Measurements from ENCODE around the gene RGS19. TPM values are rescaled to one million over a fixed set of nuclear protein-coding genes. Genes with fewer than 3 reads are reported as not detected.

Gene RGS19
- total and polyA plus RNA-seq, 8 donors, result 3.2 to 11.9 (median 5.7) TPM

GRCh38 chr20:64080013-64080812, 895 bp upstream of the RGS19 start, which contains the start of gene OPRL1:
OPRL1 (plus strand) TSS chr20:64080082; CDS start chr20:64092721, 12,639 bp downstream.
- no peaks in the 10 kb centered on the region for H3K36me3 ChIP-seq
- TF ChIP-seq, protein P1, sequence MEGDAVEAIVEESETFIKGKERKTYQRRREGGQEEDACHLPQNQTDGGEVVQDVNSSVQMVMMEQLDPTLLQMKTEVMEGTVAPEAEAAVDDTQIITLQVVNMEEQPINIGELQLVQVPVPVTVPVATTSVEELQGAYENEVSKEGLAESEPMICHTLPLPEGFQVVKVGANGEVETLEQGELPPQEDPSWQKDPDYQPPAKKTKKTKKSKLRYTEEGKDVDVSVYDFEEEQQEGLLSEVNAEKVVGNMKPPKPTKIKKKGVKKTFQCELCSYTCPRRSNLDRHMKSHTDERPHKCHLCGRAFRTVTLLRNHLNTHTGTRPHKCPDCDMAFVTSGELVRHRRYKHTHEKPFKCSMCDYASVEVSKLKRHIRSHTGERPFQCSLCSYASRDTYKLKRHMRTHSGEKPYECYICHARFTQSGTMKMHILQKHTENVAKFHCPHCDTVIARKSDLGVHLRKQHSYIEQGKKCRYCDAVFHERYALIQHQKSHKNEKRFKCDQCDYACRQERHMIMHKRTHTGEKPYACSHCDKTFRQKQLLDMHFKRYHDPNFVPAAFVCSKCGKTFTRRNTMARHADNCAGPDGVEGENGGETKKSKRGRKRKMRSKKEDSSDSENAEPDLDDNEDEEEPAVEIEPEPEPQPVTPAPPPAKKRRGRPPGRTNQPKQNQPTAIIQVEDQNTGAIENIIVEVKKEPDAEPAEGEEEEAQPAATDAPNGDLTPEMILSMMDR (IDR thresholded peaks at IDR 0.05), result no peak
- FAIRE-seq, result no peak
- ATAC-seq, result peak in 3 of 4 donors; percentile 2 to 3 (median 2)
- peaks cover 5 to 15% (median 6%) of the 10 kb centered on the region in 3 donors for H3K4me1 ChIP-seq
- no peaks in the 10 kb centered on the region for H3K9me3 ChIP-seq
- DNase-seq, result no peak
- intact Hi-C loops (cut with DNase I), result no loop called here
- H3K4me3 ChIP-seq, result peak within 1 kb of the TSS; percentile 33 to 83 (median 75)
- 8 to 12% methylated on average over 61 to 62 of the region's 62 CpGs for WGBS, 2 donors
- no peaks in the 10 kb centered on the region for H3K27me3 ChIP-seq
- H3K27ac ChIP-seq, result peak within 1 kb of the TSS; percentile 35 to 75 (median 54)

GRCh38 chr20:64078934-64079272, 415 bp downstream of the RGS19 start:
- Histone ChIP-seq H3K4me1 (peaks cover 2 to 11% (median 6%) of the 10 kb centered on the region in 3 donors), H3K27me3 (no peaks in the 10 kb centered on the region), H3K4me3 (peak overlapping the region; percentile 29 to 83 (median 75)), H3K27ac (peak overlapping the region in 2 of 4 donors; percentile 55 to 73), H3K9me3 (no peaks in the 10 kb centered on the region), H3K36me3 (no peaks in the 10 kb centered on the region)
- ATAC-seq (no peak), FAIRE-seq (no peak), DNase-seq (no peak)
- intact Hi-C loops (cut with DNase I), result no loop called here
- 33 to 43% methylated on average over 3 to 4 of the region's 4 CpGs for WGBS, 2 donors
- TF ChIP-seq, protein P1 (IDR thresholded peaks at IDR 0.05), result no peak

DNA sequence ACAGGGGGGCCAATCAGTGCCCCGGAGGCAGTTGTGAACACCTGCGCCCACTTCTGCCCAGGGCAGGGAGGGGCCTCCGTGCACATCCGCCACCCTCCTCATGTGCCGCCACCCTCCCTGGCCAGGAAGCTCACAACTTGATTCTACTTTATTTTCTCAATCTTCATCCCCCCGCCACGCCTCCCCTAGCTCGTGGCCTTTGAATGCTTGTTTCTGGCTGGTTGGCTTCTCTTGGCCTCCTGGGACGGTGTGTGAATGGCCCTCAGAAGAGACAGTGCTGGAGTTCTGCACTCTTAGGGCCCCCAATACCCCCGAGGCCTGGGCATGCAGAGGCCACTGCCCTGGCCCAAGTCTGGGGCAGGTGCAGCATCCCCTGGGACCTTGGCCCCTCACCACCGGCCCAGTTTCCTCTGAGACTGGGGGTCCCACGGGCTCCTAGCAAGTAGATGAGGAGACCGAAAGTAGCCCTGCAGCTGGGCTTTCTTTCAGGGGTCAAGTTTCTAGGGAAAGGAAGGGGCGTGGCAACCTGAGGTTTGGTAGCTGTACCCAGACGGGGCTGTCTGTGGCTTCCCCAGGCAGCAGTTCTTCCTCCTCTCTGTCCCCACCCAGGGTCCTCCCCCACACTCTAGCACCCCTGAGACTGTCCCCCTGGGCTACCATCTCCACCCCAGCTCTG, 1.3 kb downstream of the RGS19 start:
- Histone ChIP-seq H3K27me3 (no peaks in the 10 kb centered on the region), H3K36me3 (no peaks in the 10 kb centered on the region), H3K4me3 (peak overlapping the region in 1 of 4 donors; percentile 83), H3K9me3 (no peaks in the 10 kb centered on the region), H3K27ac (no peak overlapping the region), H3K4me1 (peaks cover 0 to 10% (median 6%) of the 10 kb centered on the region in 3 donors)
- TF ChIP-seq, protein P1 (IDR thresholded peaks at IDR 0.05), result no peak
- FAIRE-seq, result no peak
- 73 to 79% methylated on average over 15 of the region's 15 CpGs for WGBS, 2 donors
- no peak for DNase-seq
- intact Hi-C loops (cut with DNase I), result no loop called here
- ATAC-seq, result no peak

DNA sequence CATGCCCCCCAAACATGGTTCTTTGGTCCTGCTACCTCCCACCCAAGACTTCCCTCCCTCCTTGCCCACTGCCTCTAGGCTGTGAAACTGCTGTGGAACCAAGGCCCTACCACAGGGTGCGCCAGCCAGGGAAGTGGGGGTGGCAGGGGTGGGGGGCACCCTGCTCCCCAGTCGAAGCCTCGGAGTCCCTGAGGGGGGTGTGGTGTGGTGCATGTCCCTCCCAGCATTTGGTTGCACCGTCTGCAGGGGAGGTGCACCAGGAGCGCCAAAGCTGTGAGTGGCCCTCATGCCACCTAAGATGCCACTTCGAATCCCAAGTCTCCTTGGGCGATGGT, 1.8 kb downstream of the RGS19 start:
- intact Hi-C loops (cut with DNase I), result no loop called here
- no peaks in the 10 kb centered on the region for H3K27me3 ChIP-seq
- no peak for FAIRE-seq
- H3K4me3 ChIP-seq, result peak overlapping the region in 1 of 4 donors; percentile 83
- H3K27ac ChIP-seq, result no peak overlapping the region
- no peak for ATAC-seq
- no peaks in the 10 kb centered on the region for H3K9me3 ChIP-seq
- WGBS, 2 donors, result 73 to 84% methylated on average over 7 of the region's 7 CpGs
- peak in 1 of 6 donors; percentile 20 for DNase-seq
- TF ChIP-seq, protein P1 (IDR thresholded peaks at IDR 0.05), result no peak
- peaks cover 0 to 10% (median 6%) of the 10 kb centered on the region in 3 donors for H3K4me1 ChIP-seq
- no peaks in the 10 kb centered on the region for H3K36me3 ChIP-seq
